CD4-positive, alpha-beta memory T cell (primary cell): ENCODE data around the gene NOS1AP. TPM values are rescaled to one million over a fixed set of nuclear protein-coding genes. Genes with fewer than 3 reads are reported as not detected.
A peak's percentile ranks its signal among the peaks of the same experiment; 100 is the strongest.

ENCODE experiments used
- CTCF ChIA-PET: fragments of 350-600 bp; sonication (Branson Sonifier 250); formaldehyde crosslinking; loops from one replicate; lab custom pipeline; 2021; ENCODE audit warnings: inconsistent platforms; ENCODE audit not compliant: partially characterized antibody; lab: Charles Lee
- POLR2A ChIA-PET: fragments of 350-600 bp; sonication (Branson Sonifier 250); formaldehyde crosslinking; loops from one replicate; lab custom pipeline; 2021; ENCODE audit not compliant: partially characterized antibody; lab: Charles Lee
- DNase-seq, 5 donors: peaks; one replicate each; pipeline versions ENCODE4 v3.0.0 to v3.0.0-alpha.2; 2020 to 2022; ENCODE audit warnings: mixed read lengths in 1 of 5
- H3K27ac ChIP-seq: one replicate; pipeline ENCODE4 v1.7.0; 2013; ENCODE audit warnings: low read depth, low read length
- H3K27me3 ChIP-seq: 2 replicates; pipeline ENCODE4 v1.7.0; 2013; ENCODE audit warnings: mild to moderate bottlenecking, low read length, moderate library complexity; ENCODE audit not compliant: insufficient read depth
- H3K36me3 ChIP-seq: 2 replicates; pipeline ENCODE4 v1.7.0; 2013; ENCODE audit warnings: mild to moderate bottlenecking, low read length, moderate library complexity; ENCODE audit not compliant: insufficient read depth
- H3K4me1 ChIP-seq: 2 replicates; pipeline ENCODE4 v1.7.0; 2013; ENCODE audit warnings: mild to moderate bottlenecking, low read length, moderate library complexity; ENCODE audit not compliant: insufficient read depth
- H3K4me3 ChIP-seq, 2 donors: one replicate each; pipeline ENCODE4 v1.7.0; 2013; ENCODE audit warnings: low read length in 2 of 2, mild to moderate bottlenecking in 1 of 2
- H3K9me3 ChIP-seq, 2 donors: one replicate each; pipeline ENCODE4 v1.7.0; 2013; ENCODE audit warnings: low read length in 2 of 2, control low read depth in 1 of 2; ENCODE audit not compliant: control insufficient read depth in 1 of 2
- H3K27ac Mint-ChIP-seq, 7 donors: one replicate each; pipeline ENCODE4 v1.8.0; 2020 to 2021; ENCODE audit warnings: mixed read lengths in 7 of 7, mild to moderate bottlenecking in 6 of 7, inconsistent platforms in 3 of 7, moderate library complexity in 3 of 7
- H3K27me3 Mint-ChIP-seq, 2 donors: one replicate each; pipeline ENCODE4 v1.8.0; 2020 to 2021; ENCODE audit warnings: mixed read lengths in 2 of 2
- H3K36me3 Mint-ChIP-seq, 2 donors: one replicate each; pipeline ENCODE4 v1.8.0; 2020 to 2021; ENCODE audit warnings: mixed read lengths in 2 of 2, inconsistent platforms in 1 of 2, mild to moderate bottlenecking in 1 of 2
- H3K4me1 Mint-ChIP-seq, 4 donors: one replicate each; pipeline ENCODE4 v1.8.0; 2020 to 2021; ENCODE audit warnings: mixed read lengths in 4 of 4, mild to moderate bottlenecking in 1 of 4
- H3K4me3 Mint-ChIP-seq, 8 donors: one replicate each; pipeline ENCODE4 v1.8.0; 2020 to 2021; ENCODE audit warnings: mixed read lengths in 8 of 8, mild to moderate bottlenecking in 7 of 8, moderate library complexity in 6 of 8, inconsistent platforms in 3 of 8
- H3K9me3 Mint-ChIP-seq, 8 donors: one replicate each; pipeline ENCODE4 v1.8.0; 2020 to 2021; ENCODE audit warnings: mixed read lengths in 8 of 8, mild to moderate bottlenecking in 5 of 8, inconsistent platforms in 3 of 8, moderate library complexity in 1 of 8
- intact Hi-C: fragments of 100-400 bp; cut with micrococcal nuclease; formaldehyde crosslinking; loops from one replicate; pipeline ENCODE4 v1.15.1; 2023
- polyA plus RNA-seq, 2 donors: library from polyadenylated mRNA; unstranded; fragments of 300-500 nt; fragmentation: Illumina TruSeq; gene quantifications; one replicate each; pipeline ENCODE4 v1.2.3, GENCODE V29; 2021
- total RNA-seq, 2 experiments: library from RNA; stranded (reverse); gene quantifications; one replicate each; pipeline ENCODE4 v1.2.3, GENCODE V29; 2021

NOS1AP gene
- total and polyA plus RNA-seq, 4 experiments from 2014 or later, result not detected

- H3K9me3 Mint-ChIP-seq, result no peaks in the 10 kb centered on the region
- H3K36me3 Mint-ChIP-seq, result no peaks in the 10 kb centered on the region
- ChIA-PET CTCF (no interaction called here), POLR2A (no interaction called here)
- no peak overlapping the region for H3K4me3 Mint-ChIP-seq
- H3K27me3 ChIP-seq, result no peaks in the 10 kb centered on the region
- H3K4me1 Mint-ChIP-seq, result no peaks in the 10 kb centered on the region
- no peaks in the 10 kb centered on the region for H3K4me1 ChIP-seq
- H3K27ac Mint-ChIP-seq, result no peak overlapping the region
- intact Hi-C loops, result no loop called here
- peaks cover 20 to 39% of the 10 kb centered on the region in 2 donors for H3K27me3 Mint-ChIP-seq
- H3K27ac ChIP-seq, result no peak overlapping the region
- H3K9me3 ChIP-seq, result no peaks in the 10 kb centered on the region
- no peak overlapping the region for H3K4me3 ChIP-seq
- DNase-seq, result no peak
- H3K36me3 ChIP-seq, result no peaks in the 10 kb centered on the region
Measured at GRCh38 chr1:162135271-162135775, 65.8 kb downstream of the NOS1AP start.

- H3K4me3 ChIP-seq, result no peak overlapping the region
- intact Hi-C loops, result no loop called here
- ChIA-PET CTCF (no interaction called here), POLR2A (no interaction called here)
- H3K9me3 Mint-ChIP-seq, result no peaks in the 10 kb centered on the region
- no peak overlapping the region for H3K4me3 Mint-ChIP-seq
- no peaks in the 10 kb centered on the region for H3K9me3 ChIP-seq
- no peak overlapping the region for H3K27ac Mint-ChIP-seq
- H3K4me1 ChIP-seq, result no peaks in the 10 kb centered on the region
- H3K27me3 Mint-ChIP-seq, result peaks cover 22 to 41% of the 10 kb centered on the region in 2 donors
- no peaks in the 10 kb centered on the region for H3K36me3 ChIP-seq
- H3K4me1 Mint-ChIP-seq, result no peaks in the 10 kb centered on the region
- no peaks in the 10 kb centered on the region for H3K27me3 ChIP-seq
- H3K27ac ChIP-seq, result no peak overlapping the region
- H3K36me3 Mint-ChIP-seq, result no peaks in the 10 kb centered on the region
- DNase-seq, result no peak
Measured at GRCh38 chr1:162136760-162137159, 67.3 kb downstream of the NOS1AP start.

GRCh38 chr1:162137179-162137960 is 67.9 kb downstream of the NOS1AP start:
- no peaks in the 10 kb centered on the region for H3K9me3 Mint-ChIP-seq
- intact Hi-C loops, result no loop called here
- Histone ChIP-seq H3K27ac (no peak overlapping the region), H3K4me1 (no peaks in the 10 kb centered on the region), H3K4me3 (no peak overlapping the region), H3K36me3 (no peaks in the 10 kb centered on the region), H3K9me3 (no peaks in the 10 kb centered on the region), H3K27me3 (no peaks in the 10 kb centered on the region)
- ChIA-PET CTCF (no interaction called here), POLR2A (no interaction called here)
- H3K4me3 Mint-ChIP-seq, result no peak overlapping the region
- no peaks in the 10 kb centered on the region for H3K36me3 Mint-ChIP-seq
- no peaks in the 10 kb centered on the region for H3K4me1 Mint-ChIP-seq
- DNase-seq, result no peak
- no peak overlapping the region for H3K27ac Mint-ChIP-seq
- peaks cover 21 to 42% of the 10 kb centered on the region in 2 donors for H3K27me3 Mint-ChIP-seq

GRCh38 chr1:162138112-162138511 is 68.6 kb downstream of the NOS1AP start:
- H3K36me3 Mint-ChIP-seq, result no peaks in the 10 kb centered on the region
- Histone ChIP-seq H3K4me1 (no peaks in the 10 kb centered on the region), H3K4me3 (no peak overlapping the region), H3K36me3 (no peaks in the 10 kb centered on the region), H3K27ac (no peak overlapping the region), H3K27me3 (no peaks in the 10 kb centered on the region), H3K9me3 (no peaks in the 10 kb centered on the region)
- no peaks in the 10 kb centered on the region for H3K4me1 Mint-ChIP-seq
- ChIA-PET POLR2A (no interaction called here), CTCF (no interaction called here)
- no peaks in the 10 kb centered on the region for H3K9me3 Mint-ChIP-seq
- intact Hi-C loops, result no loop called here
- H3K27me3 Mint-ChIP-seq, result peaks cover 23 to 45% of the 10 kb centered on the region in 2 donors
- H3K4me3 Mint-ChIP-seq, result no peak overlapping the region
- H3K27ac Mint-ChIP-seq, result no peak overlapping the region
- DNase-seq, result no peak

GRCh38 chr1:162138599-162139181 is 69.2 kb downstream of the NOS1AP start:
- Mint-ChIP-seq H3K9me3 (no peaks in the 10 kb centered on the region), H3K36me3 (no peaks in the 10 kb centered on the region), H3K4me1 (no peaks in the 10 kb centered on the region), H3K4me3 (no peak overlapping the region), H3K27ac (no peak overlapping the region), H3K27me3 (peaks cover 24 to 44% of the 10 kb centered on the region in 2 donors)
- intact Hi-C loops, result no loop called here
- POLR2A ChIA-PET, result no interaction called here
- no peaks in the 10 kb centered on the region for H3K27me3 ChIP-seq
- H3K36me3 ChIP-seq, result no peaks in the 10 kb centered on the region
- no peak overlapping the region for H3K27ac ChIP-seq
- H3K4me1 ChIP-seq, result no peaks in the 10 kb centered on the region
- DNase-seq, result no peak
- H3K9me3 ChIP-seq, result no peaks in the 10 kb centered on the region
- CTCF ChIA-PET, result no interaction called here
- no peak overlapping the region for H3K4me3 ChIP-seq

GRCh38 chr1:162139211-162139610 is 69.7 kb downstream of the NOS1AP start:
- Mint-ChIP-seq H3K27me3 (peaks cover 24 to 47% of the 10 kb centered on the region in 2 donors), H3K4me3 (peak overlapping the region in 1 of 8 donors; percentile 28), H3K9me3 (no peaks in the 10 kb centered on the region), H3K4me1 (no peaks in the 10 kb centered on the region), H3K27ac (no peak overlapping the region), H3K36me3 (no peaks in the 10 kb centered on the region)
- H3K36me3 ChIP-seq, result no peaks in the 10 kb centered on the region
- POLR2A ChIA-PET, result no interaction called here
- CTCF ChIA-PET, result no interaction called here
- no peak overlapping the region for H3K27ac ChIP-seq
- H3K27me3 ChIP-seq, result no peaks in the 10 kb centered on the region
- no peaks in the 10 kb centered on the region for H3K9me3 ChIP-seq
- no peak for DNase-seq
- no peaks in the 10 kb centered on the region for H3K4me1 ChIP-seq
- intact Hi-C loops, result no loop called here
- no peak overlapping the region for H3K4me3 ChIP-seq

- Mint-ChIP-seq H3K27ac (no peak overlapping the region), H3K4me3 (no peak overlapping the region), H3K36me3 (no peaks in the 10 kb centered on the region), H3K4me1 (no peaks in the 10 kb centered on the region), H3K9me3 (no peaks in the 10 kb centered on the region), H3K27me3 (peaks cover 17 to 40% of the 10 kb centered on the region in 2 donors)
- Histone ChIP-seq H3K27me3 (no peaks in the 10 kb centered on the region), H3K9me3 (no peaks in the 10 kb centered on the region), H3K4me3 (no peak overlapping the region), H3K36me3 (no peaks in the 10 kb centered on the region), H3K27ac (no peak overlapping the region), H3K4me1 (no peaks in the 10 kb centered on the region)
- POLR2A ChIA-PET, result no interaction called here
- intact Hi-C loops, result no loop called here
- CTCF ChIA-PET, result no interaction called here
- DNase-seq, result no peak
Measured at GRCh38 chr1:162141281-162142054, 72.0 kb downstream of the NOS1AP start.
